GM21367 (cell line): ENCODE results near the gene IMPACT.
A peak's percentile ranks its signal among the peaks of the same experiment; 100 is the strongest.

Experiments
- ATAC-seq: cut with Tn5 transposase; IDR thresholded peaks from one replicate; pipeline ENCODE4 v1.9.1; 2021; ENCODE audit not compliant: unreplicated experiment

IMPACT gene

DNA sequence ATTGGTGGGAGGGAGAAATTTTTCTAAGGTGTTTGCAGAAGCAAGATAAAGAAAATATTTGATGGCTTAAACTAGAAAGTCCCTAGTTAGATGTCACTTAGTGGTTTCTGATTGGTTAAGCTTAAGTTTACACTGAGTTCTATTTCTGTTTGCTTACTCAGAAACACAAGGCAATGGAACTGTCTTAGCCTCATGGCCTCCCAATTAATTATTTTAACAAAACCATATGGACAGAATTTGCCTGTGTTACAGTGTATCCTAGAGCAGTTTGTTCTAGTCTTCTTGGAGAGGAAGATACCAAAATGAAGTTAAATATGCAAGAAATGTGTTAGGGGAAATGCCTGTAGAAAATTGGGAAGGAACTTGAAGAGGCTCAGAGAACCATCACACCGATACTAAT, 4.6 kb upstream of the IMPACT start:
- no peak for ATAC-seq

DNA sequence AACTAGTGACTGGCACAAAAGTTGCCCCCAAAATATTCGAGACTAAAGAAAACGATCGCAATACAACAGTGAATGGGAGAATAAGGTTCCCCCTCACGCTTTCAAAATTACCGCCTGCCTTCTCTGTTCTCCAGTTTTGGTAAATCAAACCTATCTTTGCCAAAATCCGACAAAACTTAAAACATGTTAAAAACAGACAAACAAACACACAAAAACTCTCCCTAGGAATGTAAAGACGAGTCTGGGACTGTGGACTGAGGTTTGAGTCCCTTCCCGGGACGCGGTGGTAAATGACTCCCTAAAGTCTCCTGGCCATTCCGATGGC, 435 bp upstream of the IMPACT start:
- no peak for ATAC-seq

DNA sequence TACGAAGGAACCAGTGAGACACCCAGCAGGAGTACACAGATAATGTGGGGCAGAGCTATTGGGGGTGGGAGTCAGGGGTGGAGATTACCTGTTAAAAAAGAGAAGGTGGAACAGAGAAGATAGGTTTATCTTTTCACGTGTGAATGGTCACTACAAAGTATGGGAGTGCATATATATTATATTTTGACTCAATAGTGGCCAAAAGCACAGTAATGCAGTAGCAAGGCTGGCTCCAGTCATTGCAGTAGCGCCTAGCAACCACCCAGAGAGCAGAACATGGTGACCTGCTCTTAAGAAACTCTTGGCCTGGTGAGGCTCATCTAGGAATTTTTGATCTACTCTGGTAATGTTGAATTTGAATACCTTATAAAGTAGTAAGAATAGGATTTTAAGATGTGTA, 1.0 kb downstream of the IMPACT start:
- no peak for ATAC-seq

DNA sequence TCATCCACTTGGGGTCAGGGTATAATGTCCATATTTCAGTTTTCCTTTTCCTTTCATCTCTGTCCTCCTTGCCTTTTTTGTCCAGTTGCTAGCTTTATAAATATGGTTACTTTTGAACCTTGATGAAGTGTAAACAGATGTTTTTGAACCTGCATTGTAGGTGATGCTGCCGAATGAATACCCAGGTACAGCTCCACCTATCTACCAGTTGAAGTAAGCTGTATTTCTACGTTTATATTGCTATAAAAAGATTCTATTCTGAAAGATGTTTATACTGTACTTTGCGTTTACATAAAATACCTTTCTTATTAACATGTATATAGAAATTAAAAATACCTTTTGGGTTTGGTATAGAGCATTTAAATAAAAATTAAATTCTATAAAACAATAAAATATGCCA, 2.2 kb downstream of the IMPACT start:
- ATAC-seq: no peak

DNA sequence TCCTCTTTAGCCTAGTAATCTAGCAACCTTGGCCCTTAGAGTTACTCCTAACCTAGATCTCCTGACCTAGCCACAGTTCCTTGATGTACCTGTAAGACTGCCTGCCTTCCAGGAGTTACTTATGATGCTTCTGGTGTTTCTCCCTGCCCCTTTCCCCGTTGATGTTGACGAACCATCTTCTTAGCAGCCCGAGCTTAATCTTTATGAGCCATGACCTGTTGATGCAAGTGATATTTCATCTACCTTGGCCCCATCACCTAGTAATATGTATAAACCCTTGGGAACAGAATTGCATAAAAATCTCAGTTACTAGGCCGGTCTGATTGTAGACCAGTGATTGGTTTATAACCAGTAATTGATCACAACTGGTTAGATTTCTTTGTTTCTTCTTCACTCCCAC, 2.7 kb downstream of the IMPACT start:
- no peak for ATAC-seq

DNA sequence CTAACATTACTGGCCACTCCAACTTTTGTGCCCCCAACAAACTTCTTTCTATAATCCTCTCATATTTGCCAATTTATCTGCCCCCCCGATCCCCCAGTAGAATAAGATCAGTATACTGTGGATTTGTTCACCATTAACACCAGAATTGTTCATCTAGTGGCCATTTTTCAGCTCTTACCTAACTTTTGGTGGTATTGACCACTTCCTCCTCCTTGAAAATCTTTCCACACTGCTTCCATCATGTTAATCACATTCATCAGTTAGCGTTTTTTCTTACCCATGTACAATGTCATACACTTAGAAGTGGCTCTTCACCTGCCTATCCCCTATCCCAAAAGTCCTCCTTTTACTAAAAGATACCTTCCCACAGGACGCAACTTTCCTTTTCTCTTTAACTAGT, 6.1 kb downstream of the IMPACT start:
- no peak for ATAC-seq

DNA sequence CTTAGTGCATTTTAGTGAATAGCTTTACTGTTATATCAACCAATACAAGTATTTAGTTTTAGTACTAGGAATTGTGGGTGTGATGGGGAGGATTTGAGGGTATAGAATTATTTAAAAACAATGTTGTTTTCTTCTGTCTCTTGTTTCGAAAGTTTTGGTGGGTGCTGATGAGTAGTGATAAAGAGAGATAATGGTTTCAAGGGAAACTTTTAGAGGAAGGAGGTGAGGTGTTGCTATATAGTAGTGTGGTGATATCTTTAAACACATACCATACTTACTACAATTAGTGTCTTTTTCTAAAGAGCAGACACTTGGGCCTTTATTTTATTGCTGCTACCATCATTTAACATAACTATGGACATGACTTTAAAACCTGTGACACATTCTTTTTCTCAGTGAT, 10.5 kb downstream of the IMPACT start:
- ATAC-seq: no peak

DNA sequence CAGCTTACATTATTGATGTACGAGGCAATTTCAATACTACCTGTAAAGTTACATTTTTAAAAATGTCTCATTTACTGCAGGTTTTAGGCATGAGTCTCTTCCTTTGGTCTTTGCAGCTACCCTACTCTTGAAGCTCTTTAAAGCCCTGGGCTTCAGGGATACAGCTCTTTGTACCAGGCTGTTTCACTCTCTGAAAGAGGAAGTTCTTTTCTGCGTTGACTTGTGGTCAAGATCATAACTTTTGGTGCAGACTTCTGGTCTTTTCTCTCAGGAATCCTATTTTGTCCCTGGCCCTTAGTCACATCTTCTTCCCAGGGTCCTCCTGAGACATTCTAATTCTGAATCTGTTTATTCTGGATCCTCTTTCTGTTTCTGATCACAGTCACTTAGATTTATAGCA, 17.4 kb downstream of the IMPACT start:
- ATAC-seq: peak; percentile 72

DNA sequence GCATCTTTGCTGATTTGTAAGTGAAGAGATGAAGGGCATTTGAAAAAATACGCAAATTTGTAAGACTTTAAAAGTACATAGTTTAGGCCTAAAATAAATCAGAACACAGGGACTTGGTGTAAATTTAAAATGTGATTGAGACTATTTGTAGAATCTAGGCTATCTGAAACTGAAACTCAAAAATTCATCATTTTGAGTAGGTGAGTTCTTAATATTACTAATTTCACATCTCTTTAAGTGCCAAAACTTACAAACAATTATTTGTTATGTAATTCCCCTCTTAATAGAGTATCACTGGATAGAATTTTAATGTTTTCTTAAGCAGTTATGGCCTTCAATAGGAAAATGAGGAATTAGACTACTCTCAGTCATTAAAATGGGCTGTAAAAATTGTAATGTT, 20.0 kb downstream of the IMPACT start:
- ATAC-seq: no peak

DNA sequence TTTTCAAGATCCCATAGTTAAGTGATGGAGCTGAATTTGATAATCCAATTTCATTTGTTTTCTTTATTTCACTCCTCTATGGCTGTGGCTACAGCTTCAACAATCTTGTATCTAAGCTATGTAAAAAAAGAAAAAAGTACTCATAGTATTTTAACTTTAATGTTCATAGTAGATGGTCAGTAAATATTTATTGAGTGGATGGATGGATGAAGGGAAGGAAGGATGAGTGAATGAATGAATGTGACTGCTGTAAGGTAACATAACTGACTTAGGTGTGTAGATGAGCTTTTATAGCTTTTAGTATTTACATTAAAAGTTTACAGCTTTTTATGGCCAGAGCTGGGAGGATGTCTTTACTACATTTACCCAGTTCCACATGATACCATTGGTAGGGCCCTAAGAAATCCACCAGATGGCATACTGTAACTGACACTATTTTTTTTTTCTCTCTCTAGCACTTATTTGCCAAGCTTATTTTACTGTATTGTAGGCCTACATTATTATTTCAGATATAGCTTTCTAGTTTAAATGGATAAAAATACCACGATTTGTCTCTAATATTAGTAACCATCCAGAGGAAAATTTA, 20.6 kb downstream of the IMPACT start:
- no peak for ATAC-seq

DNA sequence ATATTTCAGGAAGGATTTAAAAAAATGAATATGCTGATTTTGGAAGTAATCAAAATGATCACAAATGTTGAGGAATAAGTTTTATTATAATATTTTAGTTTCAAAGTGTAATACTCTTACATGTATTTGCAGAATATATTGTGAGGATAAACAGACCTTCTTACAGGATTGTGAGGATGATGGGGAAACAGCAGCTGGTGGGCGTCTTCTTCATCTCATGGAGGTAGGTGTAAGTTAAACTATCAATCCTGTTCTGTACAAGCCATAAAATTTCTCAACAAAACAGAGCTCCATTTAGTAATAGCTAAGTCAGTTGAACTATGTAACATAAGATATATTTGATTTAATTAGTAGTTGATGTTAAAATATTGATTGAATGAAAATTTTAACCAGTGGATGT, 21.5 kb downstream of the IMPACT start:
- no peak for ATAC-seq

DNA sequence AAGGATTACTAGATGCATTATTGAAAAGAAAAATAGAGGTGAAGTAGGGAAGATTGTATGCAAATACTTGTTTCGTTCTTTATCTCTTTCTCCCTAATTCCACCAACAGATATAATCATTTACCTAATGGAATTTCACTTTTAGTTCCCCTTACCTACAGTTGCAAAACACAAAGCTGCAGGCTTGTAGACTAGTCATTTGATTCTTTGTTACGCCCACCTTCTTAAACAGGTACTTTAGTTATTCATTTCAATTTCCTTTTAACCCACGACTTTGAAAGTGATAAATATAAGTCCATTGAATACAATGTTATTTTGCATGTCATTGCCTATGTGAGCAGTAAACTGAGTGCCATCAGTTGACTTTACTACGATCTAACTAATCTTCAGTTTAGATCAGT, 30.1 kb downstream of the IMPACT start:
- no peak for ATAC-seq

DNA sequence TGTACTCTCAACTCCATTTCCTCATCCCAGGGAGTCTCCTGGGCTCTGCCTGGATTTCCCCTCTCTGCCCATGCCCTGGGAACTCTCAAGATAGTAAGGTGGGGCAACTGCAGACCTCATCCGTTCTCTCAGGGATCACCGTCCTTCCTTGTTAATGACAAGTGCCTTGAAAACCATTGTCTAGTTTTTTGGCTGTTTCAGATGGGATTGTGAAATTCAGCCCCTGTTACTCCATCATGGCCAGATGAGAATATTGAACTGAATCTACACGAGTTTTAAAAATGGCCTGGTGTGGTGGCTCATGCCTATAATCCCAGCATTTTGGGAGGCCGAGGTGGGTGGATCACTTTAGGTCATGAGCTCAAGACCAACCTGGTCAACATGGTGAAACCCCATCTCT, 33.3 kb downstream of the IMPACT start:
- no peak for ATAC-seq

DNA sequence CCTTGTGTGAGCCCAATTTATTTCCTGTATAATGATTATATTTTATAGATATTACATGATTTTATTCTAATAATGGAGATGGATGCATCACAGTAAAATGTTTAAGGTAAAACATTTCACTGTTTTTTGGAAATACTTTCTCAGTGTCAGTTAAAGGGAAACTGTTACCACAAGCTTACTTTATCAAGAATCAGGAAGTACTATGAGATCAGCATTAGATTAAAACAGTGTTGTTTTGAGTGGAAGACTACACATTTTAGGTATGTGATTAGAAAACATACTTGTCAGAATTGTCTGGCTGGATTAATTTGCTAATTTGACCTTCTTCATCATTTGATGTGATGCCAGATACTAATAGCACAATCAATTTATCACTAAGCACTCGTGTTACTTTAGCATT, 33.9 kb downstream of the IMPACT start, which contains the start of gene HRH4:
TSS of gene HRH4 (plus strand) at position 250 of the 400 bp plus-strand sequence. CDS start at position 342, 92 bp downstream.
- no peak for ATAC-seq

DNA sequence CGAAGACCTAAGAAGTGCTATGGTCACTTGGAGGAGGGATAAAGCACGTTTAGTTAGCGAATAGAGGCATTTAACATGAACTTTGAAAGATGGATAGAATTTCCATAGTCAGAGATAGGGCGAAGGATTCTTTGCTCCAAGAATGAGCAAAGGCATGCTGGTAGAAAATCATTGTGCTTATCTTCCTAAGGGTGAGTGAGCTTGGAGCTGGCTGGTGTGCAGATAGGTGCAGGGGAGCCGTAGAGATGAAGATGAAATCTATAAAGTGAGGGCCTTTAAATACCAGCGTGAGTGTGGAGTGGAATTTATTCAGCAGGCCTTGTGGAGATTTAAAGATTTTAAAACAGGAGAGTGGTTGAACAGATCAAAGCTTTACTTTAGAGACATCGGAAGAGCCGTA, 35.5 kb downstream of the IMPACT start:
- ATAC-seq: no peak

DNA sequence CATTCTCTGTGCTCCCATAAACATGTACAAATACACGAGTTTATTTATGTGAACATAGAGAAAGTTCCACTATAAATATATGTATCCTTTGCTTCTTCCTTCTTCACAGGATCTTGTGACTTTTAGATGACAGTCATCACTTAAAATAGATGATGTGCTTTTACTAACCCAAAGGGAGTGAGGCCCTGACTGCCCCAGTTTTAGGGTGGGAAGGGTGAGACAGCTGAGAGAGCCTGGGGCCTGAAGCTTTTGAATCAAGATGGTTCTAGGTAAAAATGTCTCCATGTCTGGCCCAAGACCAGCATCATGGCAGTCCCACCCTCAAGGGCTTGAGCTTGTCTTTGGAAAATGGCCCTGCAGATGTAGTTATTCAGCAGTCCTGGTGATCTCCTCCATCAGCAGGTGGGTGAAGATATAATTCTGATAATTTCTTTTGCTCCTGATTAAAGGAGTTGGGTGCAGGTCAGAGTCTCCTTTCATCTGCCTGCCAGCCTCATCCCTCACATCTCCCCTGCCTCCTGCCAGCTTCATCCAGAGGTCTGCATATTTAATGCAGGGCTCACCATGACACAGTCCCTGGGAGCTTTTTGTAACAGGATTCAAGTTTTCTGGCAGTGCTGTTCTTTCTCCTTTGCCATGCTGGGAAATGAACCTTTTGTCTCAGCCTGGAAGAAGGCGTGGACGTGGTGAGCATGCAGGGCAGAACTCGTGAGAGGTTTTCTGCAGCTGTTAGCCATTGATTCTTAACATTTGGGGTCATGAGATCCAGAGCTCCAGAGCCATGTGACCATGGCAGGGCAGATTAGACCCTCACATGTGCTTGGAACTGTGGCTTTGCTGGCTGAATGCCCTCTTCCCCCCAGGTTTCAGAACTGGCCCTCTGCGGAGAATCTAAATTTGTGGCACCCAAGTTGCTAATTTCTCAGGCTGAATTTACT, 36.6 kb downstream of the IMPACT start:
- no peak for ATAC-seq

DNA sequence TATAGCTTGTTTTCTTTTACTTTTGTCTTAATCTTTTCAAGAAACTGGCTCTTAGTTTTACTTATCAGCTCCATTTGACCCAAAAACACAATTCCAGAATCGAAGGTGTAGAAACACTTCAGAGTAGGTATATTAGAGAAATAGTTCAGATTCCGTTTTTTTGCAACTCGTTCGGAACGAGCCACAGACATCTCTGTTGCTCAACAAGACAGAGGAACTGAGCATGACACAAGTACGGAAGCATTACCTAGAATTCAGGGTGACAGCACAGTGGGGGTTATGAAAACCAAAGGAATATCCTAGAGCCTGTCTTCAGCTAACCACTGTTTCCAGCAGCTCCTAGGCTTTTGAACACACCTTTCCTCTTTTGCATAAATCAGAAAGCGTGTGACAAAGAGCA, 39.0 kb downstream of the IMPACT start:
- ATAC-seq: no peak

DNA sequence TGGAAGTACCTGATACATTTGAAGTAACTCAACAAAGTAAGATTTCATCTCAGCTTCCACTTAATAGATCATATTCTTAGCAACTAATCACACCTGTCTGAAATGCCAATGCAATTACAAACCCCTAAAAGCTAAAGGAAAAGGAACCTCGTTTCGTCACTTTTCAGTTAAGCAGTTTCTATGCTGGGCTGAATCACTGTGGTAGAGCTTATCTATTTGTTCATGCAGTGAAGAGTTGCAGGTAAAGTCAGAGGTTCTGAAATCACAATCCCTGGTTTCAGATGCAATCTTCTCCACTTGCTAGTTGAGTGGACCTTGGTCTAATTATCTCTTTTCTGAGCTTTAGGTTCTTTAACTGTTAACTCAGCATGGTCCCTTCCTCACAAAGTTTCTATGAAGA, 40.3 kb downstream of the IMPACT start:
- ATAC-seq: no peak

DNA sequence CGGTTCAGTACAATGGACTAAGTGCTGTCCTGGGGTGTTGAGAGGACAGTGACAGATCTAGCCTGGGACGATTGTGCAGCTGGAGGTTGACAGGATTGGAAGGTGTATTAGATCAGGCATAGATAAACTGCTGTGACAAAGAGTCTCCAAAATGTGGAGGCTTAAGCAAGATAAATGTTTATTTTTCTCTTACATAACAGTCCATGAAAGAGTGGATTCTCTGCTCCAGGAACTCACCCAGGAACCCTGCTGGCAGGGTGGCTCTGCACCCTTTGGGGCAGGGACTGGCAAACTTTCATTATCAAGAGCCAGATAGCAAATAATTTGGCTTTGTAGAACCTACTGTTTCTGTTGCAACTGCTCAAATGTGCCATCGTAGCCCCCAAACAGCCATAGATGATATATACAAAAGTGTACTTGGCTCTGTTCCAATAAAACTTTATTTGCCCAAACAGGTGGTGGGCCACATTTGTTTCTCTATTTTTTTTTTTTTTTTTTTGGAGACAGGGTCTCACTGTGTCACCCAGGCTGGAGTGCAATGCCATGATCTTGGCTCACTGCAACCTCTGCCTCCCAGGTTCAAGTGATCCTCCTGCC, 43.6 kb downstream of the IMPACT start:
- no peak for ATAC-seq

DNA sequence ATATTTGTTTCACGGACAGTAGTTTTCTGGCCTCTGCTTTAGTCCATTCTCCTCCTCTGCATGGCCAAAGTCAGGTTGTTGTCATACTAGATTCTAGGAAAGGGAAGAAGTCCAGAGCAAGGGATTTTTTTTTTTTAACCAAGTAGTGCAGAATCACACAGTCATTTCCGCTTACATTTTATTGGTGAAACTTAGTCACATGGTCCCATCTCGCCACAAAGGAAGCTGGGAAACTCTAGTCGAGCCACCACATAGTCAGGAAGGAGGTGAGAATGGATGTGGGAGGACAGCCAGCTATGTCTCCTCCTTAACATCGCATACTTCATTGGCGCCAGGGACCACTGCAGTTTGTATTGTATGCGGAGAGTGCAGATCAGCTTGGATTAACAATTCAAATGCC, 44.3 kb downstream of the IMPACT start:
- ATAC-seq: no peak

DNA sequence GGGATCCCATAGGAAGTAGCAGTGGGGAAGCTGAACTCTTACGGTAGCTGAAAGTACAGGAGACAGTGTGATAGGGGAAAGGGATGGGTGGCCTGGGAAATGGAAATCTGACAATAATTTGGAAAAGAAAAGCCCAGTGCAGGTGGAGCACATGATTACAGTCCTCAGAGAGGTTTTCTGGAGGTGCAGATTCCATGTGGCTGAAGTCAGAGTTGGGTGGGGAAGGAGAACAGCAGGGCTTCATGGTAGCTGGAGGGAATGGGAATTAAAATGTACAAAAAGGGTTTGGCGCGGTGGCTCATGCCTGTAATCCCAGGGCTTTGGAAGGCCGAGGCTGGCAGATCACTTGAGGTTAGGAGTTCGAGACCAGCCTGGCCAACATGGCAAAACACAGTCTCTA, 46.1 kb downstream of the IMPACT start:
- no peak for ATAC-seq

DNA sequence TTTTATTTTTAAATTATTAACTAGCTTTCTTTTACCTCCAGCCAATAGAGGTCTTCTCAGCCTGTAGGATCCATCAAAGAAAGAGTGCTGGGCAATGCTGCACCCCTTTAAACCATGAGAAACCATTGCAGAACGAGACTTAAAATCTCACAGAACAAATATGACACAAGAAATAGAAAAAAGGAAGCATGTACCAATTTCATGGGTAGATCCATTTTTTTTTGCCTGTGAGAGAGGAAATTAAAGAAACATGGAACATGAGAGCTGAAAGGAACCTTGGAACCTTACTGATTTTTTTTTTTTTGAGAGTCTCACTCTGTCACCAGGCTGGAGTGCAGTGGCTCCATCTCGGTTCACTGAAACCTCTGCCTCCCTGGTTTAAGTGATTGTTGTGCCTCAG, 47.9 kb downstream of the IMPACT start:
- no peak for ATAC-seq
